ENCODE results near the gene DHRS3.

The DHRS3 gene

GRCh38 chr1:12599657-12600056 is 18.4 kb downstream of the DHRS3 start:
- no peak for TF ChIP-seq CTCF (IDR thresholded peaks at IDR 0.05)

- TF ChIP-seq CTCF (IDR thresholded peaks at IDR 0.05), result no peak
These were observed 19.0 kb downstream of the DHRS3 start for GRCh38 chr1:12598974-12599373.

GRCh38 chr1:12597792-12598191 is 20.2 kb downstream of the DHRS3 start:
- no peak for TF ChIP-seq CTCF (IDR thresholded peaks at IDR 0.05)

GRCh38 chr1:12596007-12596821 is 21.8 kb downstream of the DHRS3 start:
- TF ChIP-seq CTCF (IDR thresholded peaks at IDR 0.05), result no peak

- TF ChIP-seq CTCF (IDR thresholded peaks at IDR 0.05), result no peak
These were observed 22.3 kb downstream of the DHRS3 start for GRCh38 chr1:12595757-12596006.

GRCh38 chr1:12594966-12595756 is 22.8 kb downstream of the DHRS3 start:
- TF ChIP-seq CTCF (IDR thresholded peaks at IDR 0.05), result no peak

GRCh38 chr1:12594490-12594889 is 23.5 kb downstream of the DHRS3 start:
- TF ChIP-seq CTCF (IDR thresholded peaks at IDR 0.05), result no peak

Data from LNCAP (cell line).